HepG2 (cell line): Measurements from ENCODE around the gene RAD54L. TPM values are rescaled to one million over a fixed set of nuclear protein-coding genes. Genes with fewer than 3 reads are reported as not detected.

Experiments
- ATAC-seq: fragments of 200-7000 bp; cut with Tn5 transposase; 3 replicates; pipeline ENCODE4 v1.9.1; 2020; ENCODE audit warnings: mild to moderate bottlenecking, moderate library complexity
- BruUV-seq: library from RNA; stranded (reverse); fragments of 400-500 nt; replicated peaks from 2 replicates; lab custom pipeline; 2021; lab: Mats Ljungman, UMichigan
- CTCF ChIA-PET: fragments of 300-600 bp; formaldehyde crosslinking; extraction: SDS; loops from one replicate; lab custom pipeline; 2021; ENCODE audit warnings: low total read pairs, inconsistent platforms, low intra/inter-chr PET ratio; lab: Yijun Ruan, JAX
- POLR2A ChIA-PET: fragments of 350-600 bp; sonication (Branson Sonifier 250); formaldehyde crosslinking; loops from one replicate; lab custom pipeline; 2020; ENCODE audit warnings: antibody characterized with exemption, inconsistent platforms; lab: Yijun Ruan, JAX
- DNase-seq: peaks from one replicate; pipeline ENCODE4 v3.0.0-alpha.2; 2015; ENCODE audit warnings: low spot score
- FAIRE-seq: peaks from 3 replicates; lab custom pipeline; 2011; peaks lifted over from hg19 to GRCh38; lab: Jason Lieb, UNC
- H2AFZ ChIP-seq: one replicate; pipeline ENCODE4 v1.6.1; 2011; ENCODE audit warnings: low read length, inconsistent platforms
- H3K27ac ChIP-seq: fragments of 300-600 bp; 3 replicates; pipeline ENCODE4 v1.8.0; 2011; ENCODE audit warnings: mixed run types, mild to moderate bottlenecking, mixed read lengths, low read length, inconsistent platforms; ENCODE audit not compliant: insufficient read depth; ENCODE audit errors: extremely low read length
- H3K27me3 ChIP-seq, 2 experiments: fragments of 200-600 bp in 1 of 2; 2 replicates in 1 of 2; 3 replicates in 1 of 2; pipeline versions ENCODE4 v1.6.0 to v1.8.0; 2011; ENCODE audit warnings: low read length in 2 of 2, mild to moderate bottlenecking in 2 of 2, moderate library complexity in 2 of 2, inconsistent platforms in 1 of 2; ENCODE audit not compliant: insufficient read depth in 2 of 2, control insufficient read depth in 1 of 2
- H3K36me3 ChIP-seq, 2 experiments: fragments of 200-600 bp in 1 of 2; replicated peaks in 1 of 2; 2 replicates in 1 of 2; 3 replicates in 1 of 2; pipeline versions ENCODE4 v1.5.1 to v1.8.0; 2011; ENCODE audit warnings: low read length in 2 of 2, inconsistent platforms in 1 of 2; ENCODE audit not compliant: insufficient read depth in 2 of 2, control insufficient read depth in 1 of 2
- H3K4me1 ChIP-seq: 2 replicates; pipeline ENCODE4 v1.5.1; 2012; ENCODE audit warnings: low read length, inconsistent platforms; ENCODE audit not compliant: insufficient read depth
- H3K4me2 ChIP-seq: 2 replicates; pipeline ENCODE4 v1.6.0; 2011; ENCODE audit warnings: low read depth, low read length, inconsistent platforms
- H3K4me3 ChIP-seq, 3 experiments: fragments of 200-600 bp in 1 of 3; sonication (generic), shearing (Covaris generic) in 1 of 3; replicated peaks in 1 of 3; 2 replicates each; pipeline ENCODE4 v1.5.1; 2011 to 2016; ENCODE audit warnings: low read length in 3 of 3, inconsistent platforms in 2 of 3, low read depth in 2 of 3, mild to moderate bottlenecking in 2 of 3, control low read depth in 1 of 3, mixed read lengths in 1 of 3; ENCODE audit not compliant: insufficient read depth in 1 of 3
- H3K79me2 ChIP-seq: one replicate; pipeline ENCODE4 v1.6.1; 2011; ENCODE audit warnings: low read length, inconsistent platforms; ENCODE audit not compliant: insufficient read depth
- H3K9ac ChIP-seq: 2 replicates; pipeline ENCODE4 v1.6.0; 2011; ENCODE audit warnings: mild to moderate bottlenecking, low read depth, low read length, inconsistent platforms; ENCODE audit not compliant: insufficient read depth
- H3K9me3 ChIP-seq: 2 replicates; pipeline ENCODE4 v1.5.1; 2012; ENCODE audit warnings: mild to moderate bottlenecking, low read length
- H4K20me1 ChIP-seq: 2 replicates; pipeline ENCODE4 v1.6.0; 2011; ENCODE audit warnings: inconsistent platforms, mild to moderate bottlenecking, low read length, moderate library complexity; ENCODE audit not compliant: insufficient read depth
- ADNP ChIP-seq: sonication (generic); formaldehyde crosslinking; IDR thresholded peaks from 2 replicates; pipeline ENCODE4 v1.4.0; 2020; ENCODE audit warnings: missing genetic modification reagents
- HDAC1 ChIP-seq: sonication (generic); formaldehyde crosslinking; IDR thresholded peaks from 2 replicates; pipeline ENCODE4 v1.5.1; 2020; ENCODE audit warnings: mild to moderate bottlenecking, missing genetic modification reagents
- KLF16 ChIP-seq, 2 experiments: sonication (generic) in 1 of 2; formaldehyde crosslinking in 1 of 2; IDR thresholded peaks; 2 replicates each; pipeline versions ENCODE4 v1.6.1 to v1.8.0; 2016 to 2023; ENCODE audit warnings: missing genetic modification reagents in 2 of 2, missing compliant biosample characterization in 1 of 2
- NFKB2 ChIP-seq: sonication (generic); formaldehyde crosslinking; IDR thresholded peaks from 2 replicates; pipeline ENCODE4 v1.4.0; 2020; ENCODE audit warnings: missing genetic modification reagents, borderline replicate concordance
- SNRNP70 ChIP-seq: fragments of 200-400 bp; formaldehyde crosslinking; IDR thresholded peaks from 2 replicates; pipeline ENCODE4 v1.6.1; 2017; ENCODE audit warnings: mild to moderate bottlenecking, low read depth, low read length, moderate library complexity
- WIZ ChIP-seq: sonication (generic); formaldehyde crosslinking; IDR thresholded peaks from 2 replicates; pipeline ENCODE4 v1.5.1; 2020; ENCODE audit warnings: mild to moderate bottlenecking, missing genetic modification reagents
- ZNF264 ChIP-seq: sonication (generic); formaldehyde crosslinking; IDR thresholded peaks from 2 replicates; pipeline ENCODE4 v1.4.0; 2020; ENCODE audit warnings: missing genetic modification reagents
- ZNF564 ChIP-seq: sonication (generic); formaldehyde crosslinking; IDR thresholded peaks from 2 replicates; pipeline ENCODE4 v1.8.1; 2023; ENCODE audit warnings: mild to moderate bottlenecking, missing genetic modification reagents
- ZNF776 ChIP-seq: sonication (generic); formaldehyde crosslinking; IDR thresholded peaks from 2 replicates; pipeline ENCODE4 v1.4.0; 2020; ENCODE audit warnings: mild to moderate bottlenecking, missing genetic modification reagents
- WGBS: methylation state at CpG from one replicate; pipeline ENCODE4 v1.1.6; 2017; ENCODE audit warnings: low lambda C conversion rate; 5-methylcytosine and 5-hydroxymethylcytosine counted together
- in situ Hi-C: cut with HindIII; loops from 2 replicates; pipeline ENCODE4 v1.10.0; 2017; ENCODE audit warnings: low pct_unique_long_range_greater_than_20kb; ENCODE audit not compliant: extremely low pct_ligation_motif_present
- intact Hi-C: fragments of 100-400 bp; cut with micrococcal nuclease; formaldehyde crosslinking; loops from one replicate; pipeline ENCODE4 v1.10.0; 2022; ENCODE audit not compliant: unreplicated experiment
- polyA plus RNA-seq, 8 experiments: library from polyadenylated mRNA; depleted of rRNA in 3 of 8; stranded (reverse) in 7 of 8; unstranded in 1 of 8; fragments of >200 nt; fragmentation: Illumina TruSeq in 4 of 8; extraction: Trizol in 4 of 8; gene quantifications; 2 replicates each; pipeline versions ENCODE4 v1.2.1 to v1.2.3, GENCODE V29; 2011 to 2016; ENCODE audit warnings: low read depth in 4 of 8, missing spikeins in 1 of 8, mixed read lengths in 1 of 8; ENCODE audit not compliant: insufficient read depth in 1 of 8
- total RNA-seq, 5 experiments: library from RNA; depleted of rRNA; stranded (reverse); fragments of >200 nt; fragmentation: Illumina TruSeq; extraction: Trizol; gene quantifications; 2 replicates each; pipeline ENCODE4 v1.2.3, GENCODE V29; 2016; ENCODE audit warnings: low read depth in 1 of 5
- TF ChIP-seq, protein P1 (sequence below): IDR thresholded peaks from 2 replicates; pipeline ENCODE4 v1.6.1; 2012; ENCODE audit warnings: inconsistent platforms
- TF ChIP-seq, protein P2 (sequence below): IDR thresholded peaks from 2 replicates; pipeline ENCODE4 v1.6.1; 2012; ENCODE audit warnings: low read depth, low read length, improper control_type of control experiment
- TF ChIP-seq, protein P3 (sequence below): sonication (generic); formaldehyde crosslinking; IDR thresholded peaks from 2 replicates; pipeline ENCODE4 v1.4.0; 2020; ENCODE audit warnings: mild to moderate bottlenecking, missing genetic modification reagents
- TF ChIP-seq, protein P4 (sequence below): sonication (generic); formaldehyde crosslinking; IDR thresholded peaks from 2 replicates; pipeline ENCODE4 v1.4.0; 2020; ENCODE audit warnings: missing genetic modification reagents, borderline replicate concordance

RAD54L gene
- total and polyA plus RNA-seq, 2 of the 13 experiments (the other 11 are each of a cell fraction or from before 2014, with no cell fraction given) = 10.2 to 30.0 TPM

DNA sequence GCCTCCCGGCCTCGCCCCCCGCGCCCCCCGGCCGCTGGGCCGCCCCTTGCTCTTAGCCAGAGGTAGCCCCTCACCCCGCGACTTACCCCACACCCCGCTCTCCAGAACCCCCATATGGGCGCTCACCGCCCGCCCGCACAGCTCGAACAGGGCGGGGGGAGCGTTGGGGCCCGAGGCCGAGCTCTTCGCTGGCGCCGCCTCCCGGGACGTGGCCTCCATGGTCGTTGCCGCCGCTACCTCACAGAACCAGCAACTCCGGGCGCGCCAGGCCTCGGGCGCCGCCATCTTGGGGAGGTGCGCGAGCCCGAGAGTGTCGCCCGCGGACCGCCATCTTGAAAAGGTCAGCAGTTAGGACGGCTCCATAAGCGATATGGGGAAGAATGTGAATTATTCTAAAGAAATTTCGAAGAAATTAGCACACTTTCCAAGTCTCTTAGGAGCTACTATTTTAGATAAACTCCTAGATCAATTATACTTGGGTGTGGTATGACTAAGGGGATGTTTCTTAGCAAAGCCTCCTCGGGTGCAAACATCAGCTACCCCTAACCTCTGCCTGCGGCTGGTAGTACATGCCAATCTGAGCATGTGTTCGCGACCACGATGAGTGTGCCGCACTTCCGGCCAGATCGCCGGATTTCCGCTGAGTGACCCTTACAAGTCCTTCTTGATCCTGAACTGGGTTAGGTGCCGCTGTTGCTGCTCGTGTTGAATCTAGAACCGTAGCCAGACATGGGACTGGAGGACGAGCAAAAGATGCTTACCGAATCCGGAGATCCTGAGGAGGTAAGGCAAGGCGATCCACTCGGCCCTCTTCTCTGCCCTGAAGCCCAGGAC lies 55.7 kb downstream of the RAD54L start, which contains the start of the genes LRRC41 and UQCRH:
Gene LRRC41, minus strand, starts transcription at position 579 of the 834 bp plus-strand sequence. Its CDS starts 294 bp downstream, at position 285.
Gene UQCRH, plus strand, starts transcription at position 661 of the 834 bp plus-strand sequence. Its CDS starts 69 bp downstream, at position 730.
- 1% methylated on average over 30 of the region's 61 CpGs for WGBS
- TF ChIP-seq, protein P1, sequence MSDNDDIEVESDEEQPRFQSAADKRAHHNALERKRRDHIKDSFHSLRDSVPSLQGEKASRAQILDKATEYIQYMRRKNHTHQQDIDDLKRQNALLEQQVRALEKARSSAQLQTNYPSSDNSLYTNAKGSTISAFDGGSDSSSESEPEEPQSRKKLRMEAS = peak; percentile 87
- TF ChIP-seq ZNF776 (CRISPR knock-in tag) = no peak
- TF ChIP-seq HDAC1 (CRISPR knock-in tag) = peak; percentile 77
- no peak for TF ChIP-seq ZNF264 (CRISPR knock-in tag)
- no peak for TF ChIP-seq SNRNP70
- TF ChIP-seq, protein P2, sequence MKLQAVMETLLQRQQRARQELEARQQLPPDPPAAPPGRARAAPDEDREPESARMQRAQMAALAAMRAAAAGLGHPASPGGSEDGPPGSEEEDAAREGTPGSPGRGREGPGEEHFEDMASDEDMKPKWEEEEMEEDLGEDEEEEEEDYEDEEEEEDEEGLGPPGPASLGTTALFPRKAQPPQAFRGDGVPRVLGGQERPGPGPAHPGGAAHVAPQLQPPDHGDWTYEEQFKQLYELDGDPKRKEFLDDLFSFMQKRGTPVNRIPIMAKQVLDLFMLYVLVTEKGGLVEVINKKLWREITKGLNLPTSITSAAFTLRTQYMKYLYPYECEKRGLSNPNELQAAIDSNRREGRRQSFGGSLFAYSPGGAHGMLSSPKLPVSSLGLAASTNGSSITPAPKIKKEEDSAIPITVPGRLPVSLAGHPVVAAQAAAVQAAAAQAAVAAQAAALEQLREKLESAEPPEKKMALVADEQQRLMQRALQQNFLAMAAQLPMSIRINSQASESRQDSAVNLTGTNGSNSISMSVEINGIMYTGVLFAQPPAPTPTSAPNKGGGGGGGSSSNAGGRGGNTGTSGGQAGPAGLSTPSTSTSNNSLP = 0 out of 2 replicates have a peak, but pooled peaks have one; percentile 20
- TF ChIP-seq, protein P3, sequence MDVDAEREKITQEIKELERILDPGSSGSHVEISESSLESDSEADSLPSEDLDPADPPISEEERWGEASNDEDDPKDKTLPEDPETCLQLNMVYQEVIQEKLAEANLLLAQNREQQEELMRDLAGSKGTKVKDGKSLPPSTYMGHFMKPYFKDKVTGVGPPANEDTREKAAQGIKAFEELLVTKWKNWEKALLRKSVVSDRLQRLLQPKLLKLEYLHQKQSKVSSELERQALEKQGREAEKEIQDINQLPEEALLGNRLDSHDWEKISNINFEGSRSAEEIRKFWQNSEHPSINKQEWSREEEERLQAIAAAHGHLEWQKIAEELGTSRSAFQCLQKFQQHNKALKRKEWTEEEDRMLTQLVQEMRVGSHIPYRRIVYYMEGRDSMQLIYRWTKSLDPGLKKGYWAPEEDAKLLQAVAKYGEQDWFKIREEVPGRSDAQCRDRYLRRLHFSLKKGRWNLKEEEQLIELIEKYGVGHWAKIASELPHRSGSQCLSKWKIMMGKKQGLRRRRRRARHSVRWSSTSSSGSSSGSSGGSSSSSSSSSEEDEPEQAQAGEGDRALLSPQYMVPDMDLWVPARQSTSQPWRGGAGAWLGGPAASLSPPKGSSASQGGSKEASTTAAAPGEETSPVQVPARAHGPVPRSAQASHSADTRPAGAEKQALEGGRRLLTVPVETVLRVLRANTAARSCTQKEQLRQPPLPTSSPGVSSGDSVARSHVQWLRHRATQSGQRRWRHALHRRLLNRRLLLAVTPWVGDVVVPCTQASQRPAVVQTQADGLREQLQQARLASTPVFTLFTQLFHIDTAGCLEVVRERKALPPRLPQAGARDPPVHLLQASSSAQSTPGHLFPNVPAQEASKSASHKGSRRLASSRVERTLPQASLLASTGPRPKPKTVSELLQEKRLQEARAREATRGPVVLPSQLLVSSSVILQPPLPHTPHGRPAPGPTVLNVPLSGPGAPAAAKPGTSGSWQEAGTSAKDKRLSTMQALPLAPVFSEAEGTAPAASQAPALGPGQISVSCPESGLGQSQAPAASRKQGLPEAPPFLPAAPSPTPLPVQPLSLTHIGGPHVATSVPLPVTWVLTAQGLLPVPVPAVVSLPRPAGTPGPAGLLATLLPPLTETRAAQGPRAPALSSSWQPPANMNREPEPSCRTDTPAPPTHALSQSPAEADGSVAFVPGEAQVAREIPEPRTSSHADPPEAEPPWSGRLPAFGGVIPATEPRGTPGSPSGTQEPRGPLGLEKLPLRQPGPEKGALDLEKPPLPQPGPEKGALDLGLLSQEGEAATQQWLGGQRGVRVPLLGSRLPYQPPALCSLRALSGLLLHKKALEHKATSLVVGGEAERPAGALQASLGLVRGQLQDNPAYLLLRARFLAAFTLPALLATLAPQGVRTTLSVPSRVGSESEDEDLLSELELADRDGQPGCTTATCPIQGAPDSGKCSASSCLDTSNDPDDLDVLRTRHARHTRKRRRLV (CRISPR knock-in tag) = no peak
- no peak for TF ChIP-seq NFKB2
- peak in 1 of 2 experiments; percentile 61; a peak in 2 of 4 replicates for TF ChIP-seq KLF16 (CRISPR knock-in tag; IDR thresholded peaks at IDR 0.05)
- TF ChIP-seq, protein P4, sequence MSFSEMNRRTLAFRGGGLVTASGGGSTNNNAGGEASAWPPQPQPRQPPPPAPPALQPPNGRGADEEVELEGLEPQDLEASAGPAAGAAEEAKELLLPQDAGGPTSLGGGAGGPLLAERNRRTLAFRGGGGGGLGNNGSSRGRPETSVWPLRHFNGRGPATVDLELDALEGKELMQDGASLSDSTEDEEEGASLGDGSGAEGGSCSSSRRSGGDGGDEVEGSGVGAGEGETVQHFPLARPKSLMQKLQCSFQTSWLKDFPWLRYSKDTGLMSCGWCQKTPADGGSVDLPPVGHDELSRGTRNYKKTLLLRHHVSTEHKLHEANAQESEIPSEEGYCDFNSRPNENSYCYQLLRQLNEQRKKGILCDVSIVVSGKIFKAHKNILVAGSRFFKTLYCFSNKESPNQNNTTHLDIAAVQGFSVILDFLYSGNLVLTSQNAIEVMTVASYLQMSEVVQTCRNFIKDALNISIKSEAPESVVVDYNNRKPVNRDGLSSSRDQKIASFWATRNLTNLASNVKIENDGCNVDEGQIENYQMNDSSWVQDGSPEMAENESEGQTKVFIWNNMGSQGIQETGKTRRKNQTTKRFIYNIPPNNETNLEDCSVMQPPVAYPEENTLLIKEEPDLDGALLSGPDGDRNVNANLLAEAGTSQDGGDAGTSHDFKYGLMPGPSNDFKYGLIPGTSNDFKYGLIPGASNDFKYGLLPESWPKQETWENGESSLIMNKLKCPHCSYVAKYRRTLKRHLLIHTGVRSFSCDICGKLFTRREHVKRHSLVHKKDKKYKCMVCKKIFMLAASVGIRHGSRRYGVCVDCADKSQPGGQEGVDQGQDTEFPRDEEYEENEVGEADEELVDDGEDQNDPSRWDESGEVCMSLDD = 0 out of 2 replicates have a peak, but pooled peaks have one; percentile 30
- TF ChIP-seq ZNF564 (CRISPR knock-in tag) = peak; percentile 83
- no peak for TF ChIP-seq ADNP
- TF ChIP-seq WIZ (CRISPR knock-in tag) = no peak; the same call in 1 of the 2 replicates

More for the DNA sequence above, 55.7 kb downstream of the RAD54L start, which contains the start of the genes LRRC41 and UQCRH:
- FAIRE-seq = peak; percentile 99
- BruUV-seq = no TSS peak
- Histone ChIP-seq H3K27me3 (peaks cover 0 to 4% of the 10 kb centered on the region in 2 experiments; a peak in 1 of 5 replicates), H3K4me3 (peak within 1 kb of the TSS; percentile 93 to 100 (median 96)), H3K4me1 (peaks cover 52% of the 10 kb centered on the region), H3K4me2 (peak within 1 kb of the TSS; percentile 89), H3K79me2 (peaks cover 92% of the 10 kb centered on the region), H3K9ac (peak within 1 kb of the TSS; percentile 99), H4K20me1 (peaks cover 32% of the 10 kb centered on the region), H2AFZ (peak within 1 kb of the TSS; percentile 82), H3K9me3 (no peaks in the 10 kb centered on the region), H3K36me3 (peaks cover 0 to 14% of the 10 kb centered on the region in 2 experiments; a peak in 3 of 5 replicates), H3K27ac (peak within 1 kb of the TSS; percentile 96)
- intact Hi-C loops = loop anchor here (2.0 to 5.0 kb wide), 2 partner anchors 38 to 56 kb away; partner anchors contain the start of genes NSUN4 and RAD54L
- DNase-seq = peak; percentile 96
- in situ Hi-C loops = no loop called here
- CTCF ChIA-PET = no interaction called here
- peak; percentile 83 for ATAC-seq
- POLR2A ChIA-PET = interaction anchor here (0.6 to 2.8 kb wide), 13 partner anchors 9 to 1476 kb away, joined by 3 to 21 read pairs (median 5); partner anchors contain the start of genes NSUN4 and RAD54L
